ENCODE data around the gene CNTN5. TPM values are rescaled to one million over a fixed set of nuclear protein-coding genes. Genes with fewer than 3 reads are reported as not detected.
"Not testable (repeated sequence)": the region's sequence is repeated elsewhere in the genome, so short reads cannot be mapped to it uniquely, and the experiment has no call there.

The CNTN5 gene
- total RNA-seq, 4 donors from 2014 or later, result not detected

GRCh38 chr11:100235085-100235484 lies 1214.3 kb downstream of the CNTN5 start:
- no peak for ATAC-seq (ENCODE audit: low FRiP score)
- no peak for DNase-seq (ENCODE audit: low spot score)
- TF ChIP-seq CTCF (IDR thresholded peaks at IDR 0.05), result no peak

GRCh38 chr11:100240025-100240539 lies 1219.3 kb downstream of the CNTN5 start:
- ATAC-seq (ENCODE audit: low FRiP score), result no peak
- no peak for DNase-seq (ENCODE audit: low spot score)
- TF ChIP-seq CTCF (IDR thresholded peaks at IDR 0.05), result no peak

GRCh38 chr11:100247704-100248103 lies 1227.0 kb downstream of the CNTN5 start:
- no peak for DNase-seq (ENCODE audit: low spot score)
- ATAC-seq (ENCODE audit: low FRiP score), result no peak
- TF ChIP-seq CTCF (IDR thresholded peaks at IDR 0.05), result no peak

- not testable (repeated sequence) for DNase-seq (ENCODE audit: low spot score); ATAC-seq (ENCODE audit: low FRiP score)
Measured at GRCh38 chr11:100257238-100257803, 1236.6 kb downstream of the CNTN5 start.

GRCh38 chr11:100269516-100269915 lies 1248.8 kb downstream of the CNTN5 start:
- DNase-seq (ENCODE audit: low spot score) (no peak), ATAC-seq (ENCODE audit: low FRiP score) (no peak)
- TF ChIP-seq CTCF (IDR thresholded peaks at IDR 0.05), result no peak

- DNase-seq (ENCODE audit: low spot score) (no peak), ATAC-seq (ENCODE audit: low FRiP score) (no peak)
- no peak for TF ChIP-seq CTCF (IDR thresholded peaks at IDR 0.05)
Measured at GRCh38 chr11:100273066-100273815, 1252.5 kb downstream of the CNTN5 start.

- ATAC-seq (ENCODE audit: low FRiP score); DNase-seq (ENCODE audit: low spot score): not testable (repeated sequence)
Measured at GRCh38 chr11:100274466-100274865, 1253.7 kb downstream of the CNTN5 start.

- DNase-seq (ENCODE audit: low spot score), result no peak
- no peak for ATAC-seq (ENCODE audit: low FRiP score)
- no peak for TF ChIP-seq CTCF (IDR thresholded peaks at IDR 0.05)
Measured at GRCh38 chr11:100294748-100295147, 1274.0 kb downstream of the CNTN5 start.
